ENCODE results near the gene BCL2L1. TPM values are rescaled to one million over a fixed set of nuclear protein-coding genes. Genes with fewer than 3 reads are reported as not detected.

Gene BCL2L1
- total RNA-seq, 2 experiments from 2014 or later = 107 to 121 TPM

- POLR2A ChIA-PET = interaction anchor here (0.8 to 1.6 kb wide), 2 partner anchors 11 to 21 kb away, joined by 3 to 5 read pairs; no protein-coding TSS in a partner anchor
- Mint-ChIP-seq H3K9me3 (ENCODE audit: low read depth) (no peaks in the 10 kb centered on the region), H3K27me3 (no peaks in the 10 kb centered on the region), H3K4me1 (peaks cover 68% of the 10 kb centered on the region), H3K27ac (peak overlapping the region; percentile 89), H3K4me3 (peak overlapping the region; percentile 26), H3K36me3 (ENCODE audit: low read depth) (peaks cover 72% of the 10 kb centered on the region)
- intact Hi-C loops (cut with DNase I, micrococcal nuclease) = loop anchor here (1.0 to 2.0 kb wide), 4 partner anchors 18 to 24 kb away; partner anchors contain the start of gene BCL2L1 (in 1 of the 2)
- CTCF ChIA-PET = interaction anchor here (0.7 to 3.0 kb wide), 12 partner anchors 8 to 86 kb away, joined by 3 to 14 read pairs (median 4); no protein-coding TSS in a partner anchor
- DNase-seq (peak; percentile 46), ATAC-seq (peak; percentile 93)
Measured at GRCh38 chr20:31698803-31699718, 23.6 kb downstream of the BCL2L1 start.

DNA sequence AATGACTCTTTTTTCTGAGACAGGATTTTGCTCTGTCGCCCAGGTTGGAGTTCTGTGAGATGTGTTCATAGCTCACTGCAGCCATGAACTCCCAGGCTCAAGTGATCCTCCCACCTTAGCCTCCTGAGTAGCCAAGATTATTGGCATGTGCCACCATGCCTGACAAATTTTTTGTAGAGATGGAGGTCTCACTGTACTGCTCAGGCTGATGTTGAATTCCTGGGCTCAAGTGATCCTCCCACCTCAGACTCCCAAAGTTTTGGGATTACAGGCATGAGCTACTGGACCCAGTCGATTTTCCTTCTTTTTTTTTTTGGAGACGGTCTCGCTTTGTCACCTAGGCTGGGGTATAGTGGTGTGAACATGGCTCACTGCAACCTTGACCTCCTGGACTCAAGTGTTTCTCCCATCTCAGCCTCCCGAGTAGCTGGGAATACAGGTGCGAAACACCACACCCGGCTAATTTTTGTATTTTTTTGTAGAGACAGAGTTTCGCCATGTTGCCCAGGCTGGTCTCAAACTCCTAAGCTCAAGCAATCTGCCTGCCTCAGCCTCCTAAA, 24.3 kb downstream of the BCL2L1 start:
- Mint-ChIP-seq H3K27ac (peak overlapping the region; percentile 89), H3K27me3 (no peaks in the 10 kb centered on the region), H3K4me1 (peaks cover 71% of the 10 kb centered on the region), H3K9me3 (ENCODE audit: low read depth) (no peaks in the 10 kb centered on the region), H3K36me3 (ENCODE audit: low read depth) (peaks cover 71% of the 10 kb centered on the region), H3K4me3 (no peak overlapping the region)
- ATAC-seq = no peak
- DNase-seq = no peak
- intact Hi-C loops (cut with DNase I, micrococcal nuclease) = loop anchor here in 1 of 2 experiments (2.0 kb wide), 1 partner anchor 24 kb away; no protein-coding TSS in a partner anchor
- ChIA-PET CTCF (interaction anchor here (0.7 to 3.0 kb wide), 8 partner anchors 7 to 65 kb away, joined by 3 to 10 read pairs (median 5); no protein-coding TSS in a partner anchor), POLR2A (interaction anchor here (1.6 kb wide), 1 partner anchor 20 kb away, joined by 5 read pairs; no protein-coding TSS in a partner anchor)

DNA sequence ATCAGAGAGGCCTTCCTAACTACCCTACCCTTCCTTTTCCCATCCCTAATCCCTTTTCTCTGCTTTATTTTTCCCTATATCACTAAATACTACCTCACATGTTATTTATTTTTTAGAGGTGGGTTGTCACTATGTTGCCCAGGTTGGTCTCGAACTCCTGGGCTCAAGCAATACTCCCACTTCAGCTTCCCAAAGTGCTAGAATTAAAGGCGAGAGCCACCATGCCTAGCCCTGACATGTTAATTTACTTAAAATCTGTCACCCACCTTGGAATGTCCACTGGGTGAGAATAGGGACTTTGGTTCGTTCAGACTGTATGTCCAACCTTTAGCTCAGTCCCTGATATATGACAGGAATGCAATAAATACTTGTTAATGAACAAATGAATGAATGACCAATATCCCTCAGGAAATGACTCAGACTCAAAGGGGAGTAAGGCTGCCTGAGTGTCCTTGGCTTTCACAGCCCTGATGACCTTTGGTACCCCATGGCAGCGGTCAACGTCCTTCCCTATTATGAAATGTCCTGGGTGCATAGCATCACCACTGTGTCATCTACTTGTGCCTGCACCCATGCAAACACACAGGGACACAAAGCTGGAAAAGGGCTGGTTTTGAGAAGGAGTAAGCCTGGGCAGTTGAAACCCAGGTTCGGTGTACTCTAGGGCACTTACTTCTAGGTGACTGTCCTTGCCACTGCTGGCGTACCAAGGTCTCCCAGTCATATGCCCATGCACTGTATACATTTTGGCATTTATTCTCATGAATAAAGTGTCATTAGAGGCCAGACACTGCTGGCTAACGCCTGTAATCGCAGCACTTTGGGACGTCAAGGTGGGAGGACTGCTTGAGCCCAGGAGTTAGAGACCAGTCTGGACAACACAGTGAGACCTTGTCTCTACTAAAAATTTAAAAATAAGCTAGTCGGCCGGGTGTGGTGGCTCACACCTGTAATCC, 26.5 kb downstream of the BCL2L1 start:
- POLR2A ChIA-PET = interaction anchor here (0.6 kb wide), 1 partner anchor 621 kb away, joined by 3 read pairs; no protein-coding TSS in a partner anchor
- DNase-seq (no peak), ATAC-seq (no peak)
- no peak overlapping the region for H3K4me3 Mint-ChIP-seq
- no peaks in the 10 kb centered on the region for H3K9me3 Mint-ChIP-seq (ENCODE audit: low read depth)
- H3K27me3 Mint-ChIP-seq = no peaks in the 10 kb centered on the region
- intact Hi-C loops (cut with DNase I, micrococcal nuclease) = no loop called here
- CTCF ChIA-PET = interaction anchor here (0.7 to 2.1 kb wide), 6 partner anchors 21 to 83 kb away, joined by 3 to 10 read pairs (median 3); no protein-coding TSS in a partner anchor
- H3K4me1 Mint-ChIP-seq = peaks cover 76% of the 10 kb centered on the region
- peak overlapping the region; percentile 75 for H3K27ac Mint-ChIP-seq
- peaks cover 72% of the 10 kb centered on the region for H3K36me3 Mint-ChIP-seq (ENCODE audit: low read depth)

- CTCF ChIA-PET = interaction anchor here (0.7 to 0.9 kb wide), 2 partner anchors 35 to 82 kb away, joined by 3 read pairs; no protein-coding TSS in a partner anchor
- H3K27me3 Mint-ChIP-seq = no peaks in the 10 kb centered on the region
- ATAC-seq (no peak), DNase-seq (no peak)
- H3K27ac Mint-ChIP-seq = peak overlapping the region; percentile 75
- intact Hi-C loops (cut with DNase I, micrococcal nuclease) = no loop called here
- POLR2A ChIA-PET = no interaction called here
- peaks cover 69% of the 10 kb centered on the region for H3K36me3 Mint-ChIP-seq (ENCODE audit: low read depth)
- no peaks in the 10 kb centered on the region for H3K9me3 Mint-ChIP-seq (ENCODE audit: low read depth)
- no peak overlapping the region for H3K4me3 Mint-ChIP-seq
- H3K4me1 Mint-ChIP-seq = peaks cover 70% of the 10 kb centered on the region
Measured at GRCh38 chr20:31694842-31695593, 27.6 kb downstream of the BCL2L1 start.

- no peak for ATAC-seq
- intact Hi-C loops (cut with DNase I, micrococcal nuclease) = no loop called here
- Mint-ChIP-seq H3K9me3 (ENCODE audit: low read depth) (no peaks in the 10 kb centered on the region), H3K4me1 (peaks cover 61% of the 10 kb centered on the region), H3K36me3 (ENCODE audit: low read depth) (peaks cover 65% of the 10 kb centered on the region), H3K27me3 (no peaks in the 10 kb centered on the region), H3K27ac (peak overlapping the region; percentile 75), H3K4me3 (no peak overlapping the region)
- no peak for DNase-seq
- ChIA-PET POLR2A (no interaction called here), CTCF (interaction anchor here (1.0 kb wide), 1 partner anchor 30 kb away, joined by 6 read pairs; no protein-coding TSS in a partner anchor)
Measured at GRCh38 chr20:31693987-31694661, 28.5 kb downstream of the BCL2L1 start.

DNA sequence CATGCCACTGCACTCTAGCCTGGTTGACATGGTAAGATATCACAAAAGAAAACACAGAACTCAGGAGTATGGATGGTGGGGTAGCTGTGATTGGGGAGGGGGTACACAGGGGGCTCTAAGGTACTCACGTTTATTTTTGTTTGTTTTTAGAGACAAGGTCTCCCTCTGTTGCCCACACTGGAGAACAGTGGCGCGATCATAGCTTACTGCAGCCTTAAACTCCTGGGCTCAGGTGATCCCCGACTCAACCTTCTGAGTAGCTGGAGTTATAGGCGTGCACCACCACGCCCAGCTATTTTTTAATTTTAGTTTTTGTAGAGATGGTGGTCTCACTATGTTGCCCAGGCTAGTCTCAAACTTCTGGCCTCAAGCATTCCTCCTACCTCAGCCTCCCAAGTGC, 29.3 kb downstream of the BCL2L1 start:
- ATAC-seq = no peak

GRCh38 chr20:31691646-31692275, 30.9 kb downstream of the BCL2L1 start:
- no peak overlapping the region for H3K4me3 Mint-ChIP-seq
- peaks cover 62% of the 10 kb centered on the region for H3K36me3 Mint-ChIP-seq (ENCODE audit: low read depth)
- peak; percentile 23 for ATAC-seq

More for the DNA sequence above, 29.3 kb downstream of the BCL2L1 start:
- CTCF ChIA-PET = interaction anchor here (1.0 kb wide), 1 partner anchor 31 kb away, joined by 6 read pairs; no protein-coding TSS in a partner anchor
- Mint-ChIP-seq H3K27me3 (no peaks in the 10 kb centered on the region), H3K4me3 (no peak overlapping the region), H3K27ac (no peak overlapping the region), H3K36me3 (ENCODE audit: low read depth) (peaks cover 64% of the 10 kb centered on the region), H3K4me1 (peaks cover 60% of the 10 kb centered on the region), H3K9me3 (ENCODE audit: low read depth) (no peaks in the 10 kb centered on the region)
- intact Hi-C loops (cut with DNase I, micrococcal nuclease) = no loop called here
- no peak for DNase-seq
- POLR2A ChIA-PET = interaction anchor here (1.0 kb wide), 1 partner anchor 27 kb away, joined by 4 read pairs; no protein-coding TSS in a partner anchor

DNA sequence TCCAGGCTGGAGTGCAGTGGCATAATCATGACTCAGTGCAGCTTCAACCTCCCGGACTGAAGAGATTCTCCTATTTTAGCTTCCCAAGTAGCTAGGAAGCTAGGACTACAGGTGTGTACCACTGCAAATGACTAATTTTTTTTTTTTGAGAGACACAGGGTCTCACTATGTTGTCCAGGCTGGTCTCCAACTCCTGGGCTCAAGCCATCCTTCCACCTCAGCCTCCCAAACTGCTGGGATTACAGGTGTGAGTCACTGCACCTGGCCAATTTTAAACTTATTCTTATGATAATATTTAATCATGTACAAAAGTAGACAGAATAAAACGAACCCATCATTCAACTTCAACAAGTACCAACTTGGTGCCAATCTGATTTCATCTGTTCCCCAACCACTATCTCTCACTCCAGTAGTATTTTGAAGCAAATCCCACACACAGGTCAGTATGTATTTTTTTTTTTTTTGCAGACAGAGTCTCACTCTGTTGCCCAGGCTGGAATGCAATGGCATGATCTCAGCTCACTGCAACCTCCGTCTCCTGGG, 32.5 kb downstream of the BCL2L1 start:
- CTCF ChIA-PET = interaction anchor here (1.3 kb wide), 1 partner anchor 10 kb away, joined by 5 read pairs; no protein-coding TSS in a partner anchor
- POLR2A ChIA-PET = no interaction called here

More at GRCh38 chr20:31691646-31692275, 30.9 kb downstream of the BCL2L1 start:
- CTCF ChIA-PET = interaction anchor here (0.6 to 2.0 kb wide), 5 partner anchors 9 to 130 kb away, joined by 3 to 7 read pairs (median 4); partner anchors contain the start of gene BCL2L1
- Mint-ChIP-seq H3K4me1 (peaks cover 60% of the 10 kb centered on the region), H3K9me3 (ENCODE audit: low read depth) (no peaks in the 10 kb centered on the region), H3K27ac (peak overlapping the region; percentile 44), H3K27me3 (no peaks in the 10 kb centered on the region)
- POLR2A ChIA-PET = no interaction called here
- no peak for DNase-seq
- intact Hi-C loops (cut with DNase I, micrococcal nuclease) = no loop called here

DNA sequence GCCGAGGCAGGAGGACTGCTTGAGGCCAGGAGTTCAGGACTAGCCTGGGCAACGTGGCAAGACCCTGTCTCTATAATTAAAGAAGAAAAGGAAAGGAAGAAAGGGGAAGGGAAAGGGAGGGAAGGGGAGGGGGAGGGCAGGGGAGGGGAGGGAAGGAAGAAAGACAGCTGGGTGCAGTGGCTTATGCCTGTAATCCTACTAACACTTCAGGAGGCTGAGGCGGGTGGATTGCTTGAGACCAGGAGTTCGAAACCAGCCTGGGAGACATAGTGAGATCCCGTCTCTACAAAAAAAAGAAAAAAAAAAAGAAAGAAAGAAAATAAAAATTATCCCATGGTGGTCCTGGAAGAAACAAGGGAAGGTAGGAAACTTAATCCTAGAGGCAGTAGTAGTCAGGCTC, 33.5 kb downstream of the BCL2L1 start:
- H3K36me3 Mint-ChIP-seq (ENCODE audit: low read depth) = peaks cover 57% of the 10 kb centered on the region
- H3K27ac Mint-ChIP-seq = no peak overlapping the region
- H3K27me3 Mint-ChIP-seq = no peaks in the 10 kb centered on the region
- H3K4me1 Mint-ChIP-seq = peaks cover 60% of the 10 kb centered on the region
- H3K4me3 Mint-ChIP-seq = no peak overlapping the region
- intact Hi-C loops (cut with DNase I, micrococcal nuclease) = no loop called here
- no peaks in the 10 kb centered on the region for H3K9me3 Mint-ChIP-seq (ENCODE audit: low read depth)
- DNase-seq (no peak), ATAC-seq (no peak)
- ChIA-PET POLR2A (no interaction called here), CTCF (no interaction called here)

More for the DNA sequence above, 32.5 kb downstream of the BCL2L1 start:
- no peak overlapping the region for H3K4me3 Mint-ChIP-seq
- H3K36me3 Mint-ChIP-seq (ENCODE audit: low read depth) = peaks cover 56% of the 10 kb centered on the region
- no peak for DNase-seq
- peak overlapping the region; percentile 74 for H3K27ac Mint-ChIP-seq
- no peaks in the 10 kb centered on the region for H3K27me3 Mint-ChIP-seq
- intact Hi-C loops (cut with DNase I, micrococcal nuclease) = no loop called here
- H3K4me1 Mint-ChIP-seq = peaks cover 62% of the 10 kb centered on the region
- no peaks in the 10 kb centered on the region for H3K9me3 Mint-ChIP-seq (ENCODE audit: low read depth)
- no peak for ATAC-seq
